ENCODE data around the gene PCGF1. TPM values are rescaled to one million over a fixed set of nuclear protein-coding genes. Genes with fewer than 3 reads are reported as not detected.

The PCGF1 gene
- total RNA-seq: 8.9 and 13.4 TPM in 2 replicates

GRCh38 chr2:74507145-74507925 lies at the start of gene PCGF1:
TSS of gene PCGF1 (minus strand) at chr2:74507695. CDS start at chr2:74507668, 27 bp downstream.

GRCh38 chr2:74553892-74554819 lies 46.7 kb upstream of the PCGF1 start, which contains the start of the genes DOK1 and LOXL3:
TSS of gene DOK1 (plus strand) at chr2:74554720. CDS start at chr2:74554755, 35 bp downstream.
TSS of gene LOXL3 (minus strand) at chr2:74553942. CDS start at chr2:74552634, 1,308 bp downstream.

GRCh38 chr2:74529357-74530238 lies 22.1 kb upstream of the PCGF1 start, which contains the start of the genes AUP1 and HTRA2:
TSS of gene AUP1 (minus strand) at chr2:74529706. CDS start at chr2:74529629, 77 bp downstream.
TSS of gene HTRA2 (plus strand) at chr2:74529933. CDS start at chr2:74530007, 74 bp downstream.

GRCh38 chr2:74525717-74526648 lies 18.5 kb upstream of the PCGF1 start, which contains the start of gene DQX1:
TSS of gene DQX1 (minus strand) at chr2:74526231. CDS start at chr2:74525729, 502 bp downstream.

GRCh38 chr2:74514368-74515270 lies 7.1 kb upstream of the PCGF1 start, which contains the start of gene TLX2:
TSS of gene TLX2 (plus strand) at chr2:74514450. CDS start at chr2:74514807, 357 bp downstream.

GRCh38 chr2:74499267-74499939 lies 8.1 kb downstream of the PCGF1 start, which contains the start of gene LBX2:
TSS of gene LBX2 (minus strand) at chr2:74499603. CDS start at chr2:74499537, 66 bp downstream.

GRCh38 chr2:74482801-74483674 lies 24.5 kb downstream of the PCGF1 start, which contains the start of the genes CCDC142 and TTC31:
TSS of gene CCDC142 (minus strand) at chr2:74482998. CDS start at chr2:74482837, 161 bp downstream.
TSS of gene TTC31 (plus strand) at chr2:74483081. CDS start at chr2:74483096, 15 bp downstream.

GRCh38 chr2:74472086-74472944 lies 35.2 kb downstream of the PCGF1 start, which contains the start of gene MRPL53:
TSS of gene MRPL53 (minus strand) at chr2:74472680. CDS start at chr2:74472660, 20 bp downstream.

GRCh38 chr2:74458132-74458937 lies 49.2 kb downstream of the PCGF1 start, which contains the start of gene WBP1:
TSS of gene WBP1 (plus strand) at chr2:74458438. CDS start at chr2:74458603, 165 bp downstream.

Other genes with a start within 250 kb of the PCGF1 start
- gene SLC4A5, start 164.3 kb downstream of the PCGF1 start, total RNA-seq: 0.34 and 1.7 TPM in 2 replicates
- gene DCTN1, start 127.4 kb downstream of the PCGF1 start, total RNA-seq: 83.1 and 101 TPM in 2 replicates
- gene C2orf81, start 86.1 kb downstream of the PCGF1 start, total RNA-seq: 1.6 and 4.9 TPM in 2 replicates
- 19.8 and 20.9 TPM in 2 replicates for gene WDR54, start 86.0 kb downstream of the PCGF1 start, total RNA-seq
- gene RTKN, start 65.8 kb downstream of the PCGF1 start, total RNA-seq: 10.4 and 13.9 TPM in 2 replicates
- 16.6 and 18.4 TPM in 2 replicates for gene INO80B, start 52.6 kb downstream of the PCGF1 start, total RNA-seq
- gene WBP1, start 49.3 kb downstream of the PCGF1 start, total RNA-seq: 46.9 and 49.3 TPM in 2 replicates
- 41.9 and 45.2 TPM in 2 replicates for gene MOGS, start 42.3 kb downstream of the PCGF1 start, total RNA-seq
- gene MRPL53, start 35.0 kb downstream of the PCGF1 start, total RNA-seq: 17.1 and 46.9 TPM in 2 replicates
- gene CCDC142, start 24.7 kb downstream of the PCGF1 start, total RNA-seq: 7.0 and 15.5 TPM in 2 replicates
- 18.9 and 20.7 TPM in 2 replicates for gene TTC31, start 24.6 kb downstream of the PCGF1 start, total RNA-seq
- 3.2 TPM in 2 replicates for gene LBX2, start 8.1 kb downstream of the PCGF1 start, total RNA-seq
- not detected in 2 replicates for gene TLX2, start 6.8 kb upstream of the PCGF1 start, total RNA-seq
- gene DQX1, start 18.5 kb upstream of the PCGF1 start, total RNA-seq: not detected in 2 replicates
- 63.0 and 84.6 TPM in 2 replicates for gene AUP1, start 22.0 kb upstream of the PCGF1 start, total RNA-seq
- gene HTRA2, start 22.2 kb upstream of the PCGF1 start, total RNA-seq: 14.9 and 21.3 TPM in 2 replicates
- gene LOXL3, start 46.2 kb upstream of the PCGF1 start, total RNA-seq: 21.8 and 27.0 TPM in 2 replicates
- gene DOK1, start 47.0 kb upstream of the PCGF1 start, total RNA-seq: 28.5 and 32.5 TPM in 2 replicates
- 0.06 TPM in 1 of 2 replicates, not detected in the other for gene M1AP, start 140.6 kb upstream of the PCGF1 start, total RNA-seq
- 3.6 and 4.5 TPM in 2 replicates for gene SEMA4F, start 146.6 kb upstream of the PCGF1 start, total RNA-seq